ENCODE data around the gene TFDP1. TPM values are rescaled to one million over a fixed set of nuclear protein-coding genes. Genes with fewer than 3 reads are reported as not detected.
"Not testable (repeated sequence)": the region's sequence is repeated elsewhere in the genome, so short reads cannot be mapped to it uniquely, and the experiment has no call there.

Gene TFDP1
- polyA plus RNA-seq, 1 donor, result 45.7 TPM

GRCh38 chr13:113550453-113550852 is 34.1 kb upstream of the TFDP1 start:
- DNase-seq (ENCODE audit: low read depth), result no peak

GRCh38 chr13:113551081-113552000 is 33.2 kb upstream of the TFDP1 start:
- no peak for DNase-seq (ENCODE audit: low read depth)

GRCh38 chr13:113552079-113552478 is 32.5 kb upstream of the TFDP1 start:
- DNase-seq (ENCODE audit: low read depth), result no peak

- no peak for DNase-seq (ENCODE audit: low read depth)
Measured at GRCh38 chr13:113552786-113553434, 31.6 kb upstream of the TFDP1 start.

- DNase-seq (ENCODE audit: low read depth), result no peak
Measured at GRCh38 chr13:113553511-113554332, 30.8 kb upstream of the TFDP1 start.

GRCh38 chr13:113554333-113554700 is 30.2 kb upstream of the TFDP1 start:
- no peak for DNase-seq (ENCODE audit: low read depth)

- DNase-seq (ENCODE audit: low read depth), result no peak
Measured at GRCh38 chr13:113555141-113555540, 29.4 kb upstream of the TFDP1 start.

GRCh38 chr13:113557013-113557412 is 27.5 kb upstream of the TFDP1 start:
- DNase-seq (ENCODE audit: low read depth), result no peak

- DNase-seq (ENCODE audit: low read depth), result no peak
Measured at GRCh38 chr13:113558461-113558860, 26.1 kb upstream of the TFDP1 start.

GRCh38 chr13:113559061-113559460 is 25.5 kb upstream of the TFDP1 start:
- DNase-seq (ENCODE audit: low read depth), result no peak

- no peak for DNase-seq (ENCODE audit: low read depth)
Measured at GRCh38 chr13:113559901-113560644, 24.5 kb upstream of the TFDP1 start.

GRCh38 chr13:113560645-113561416 is 23.7 kb upstream of the TFDP1 start:
- DNase-seq (ENCODE audit: low read depth), result no peak

GRCh38 chr13:113561417-113562084 is 23.0 kb upstream of the TFDP1 start:
- DNase-seq (ENCODE audit: low read depth), result no peak

- no peak for DNase-seq (ENCODE audit: low read depth)
Measured at GRCh38 chr13:113562085-113562749, 22.3 kb upstream of the TFDP1 start.

GRCh38 chr13:113562844-113563243 is 21.7 kb upstream of the TFDP1 start:
- no peak for DNase-seq (ENCODE audit: low read depth)

GRCh38 chr13:113563511-113563910 is 21.0 kb upstream of the TFDP1 start:
- DNase-seq (ENCODE audit: low read depth), result not testable (repeated sequence)

GRCh38 chr13:113564331-113565023 is 20.1 kb upstream of the TFDP1 start:
- no peak for DNase-seq (ENCODE audit: low read depth)

GRCh38 chr13:113565526-113566226 is 18.9 kb upstream of the TFDP1 start:
- DNase-seq (ENCODE audit: low read depth), result no peak
